Stimulated activated CD4-positive, alpha-beta T cell treated with anti-CD3 and anti-CD28 coated beads, Interleukin-4, amount 100 ng/mL, for 1 hour (primary cell): ENCODE results near the gene DUSP28.
A peak's percentile ranks its signal among the peaks of the same experiment; 100 is the strongest.
"Not testable (repeated sequence)": the region's sequence is repeated elsewhere in the genome, so short reads cannot be mapped to it uniquely, and the experiment has no call there.

Experiments used
- DNase-seq: peaks from one replicate; pipeline ENCODE4 v3.0.0-alpha.2; 2020

DUSP28 gene, protein sequence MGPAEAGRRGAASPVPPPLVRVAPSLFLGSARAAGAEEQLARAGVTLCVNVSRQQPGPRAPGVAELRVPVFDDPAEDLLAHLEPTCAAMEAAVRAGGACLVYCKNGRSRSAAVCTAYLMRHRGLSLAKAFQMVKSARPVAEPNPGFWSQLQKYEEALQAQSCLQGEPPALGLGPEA

GRCh38 chr2:240560084-240560479, at the start of gene DUSP28:
TSS of gene DUSP28 (plus strand) at chr2:240560357. CDS start at chr2:240560685, 328 bp downstream.
- DNase-seq = peak; percentile 90

DNA sequence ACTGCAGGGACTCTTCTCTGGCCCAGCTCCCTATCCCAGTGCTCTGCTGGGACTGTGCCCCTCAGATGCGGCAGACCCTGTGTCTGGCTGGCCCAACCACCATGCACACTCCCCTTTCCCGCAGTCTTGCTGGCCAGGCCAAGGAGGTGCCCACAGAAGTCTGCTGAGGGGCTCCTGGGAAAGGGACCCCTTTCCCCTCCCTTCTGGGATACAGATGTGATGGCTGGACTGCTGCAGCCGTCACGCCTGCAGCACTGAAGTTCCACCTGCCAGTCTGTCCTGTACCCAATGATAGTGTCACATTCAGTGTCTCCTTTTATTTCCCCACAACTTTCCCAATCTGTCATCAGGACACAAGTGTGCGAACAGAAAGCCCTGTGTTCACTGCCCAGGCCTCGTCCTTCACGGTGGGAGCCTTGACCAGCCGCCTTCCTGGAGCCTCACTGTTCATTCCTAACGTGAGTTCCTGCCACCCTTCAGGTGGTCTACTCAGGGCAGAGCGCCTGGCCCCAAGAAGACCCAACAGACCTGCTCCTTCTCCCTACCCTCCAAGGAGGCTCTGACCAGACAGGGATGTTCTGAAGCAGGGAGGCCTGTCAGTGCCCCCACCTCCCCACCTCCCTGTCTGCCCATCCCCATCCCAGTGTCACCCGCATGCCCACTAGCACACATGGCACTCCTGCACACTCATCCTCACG, 49.5 kb upstream of the DUSP28 start:
- no peak for DNase-seq

GRCh38 chr2:240511351-240512108, 48.6 kb upstream of the DUSP28 start:
- no peak for DNase-seq

GRCh38 chr2:240512109-240512485, 48.1 kb upstream of the DUSP28 start:
- DNase-seq = no peak

DNA sequence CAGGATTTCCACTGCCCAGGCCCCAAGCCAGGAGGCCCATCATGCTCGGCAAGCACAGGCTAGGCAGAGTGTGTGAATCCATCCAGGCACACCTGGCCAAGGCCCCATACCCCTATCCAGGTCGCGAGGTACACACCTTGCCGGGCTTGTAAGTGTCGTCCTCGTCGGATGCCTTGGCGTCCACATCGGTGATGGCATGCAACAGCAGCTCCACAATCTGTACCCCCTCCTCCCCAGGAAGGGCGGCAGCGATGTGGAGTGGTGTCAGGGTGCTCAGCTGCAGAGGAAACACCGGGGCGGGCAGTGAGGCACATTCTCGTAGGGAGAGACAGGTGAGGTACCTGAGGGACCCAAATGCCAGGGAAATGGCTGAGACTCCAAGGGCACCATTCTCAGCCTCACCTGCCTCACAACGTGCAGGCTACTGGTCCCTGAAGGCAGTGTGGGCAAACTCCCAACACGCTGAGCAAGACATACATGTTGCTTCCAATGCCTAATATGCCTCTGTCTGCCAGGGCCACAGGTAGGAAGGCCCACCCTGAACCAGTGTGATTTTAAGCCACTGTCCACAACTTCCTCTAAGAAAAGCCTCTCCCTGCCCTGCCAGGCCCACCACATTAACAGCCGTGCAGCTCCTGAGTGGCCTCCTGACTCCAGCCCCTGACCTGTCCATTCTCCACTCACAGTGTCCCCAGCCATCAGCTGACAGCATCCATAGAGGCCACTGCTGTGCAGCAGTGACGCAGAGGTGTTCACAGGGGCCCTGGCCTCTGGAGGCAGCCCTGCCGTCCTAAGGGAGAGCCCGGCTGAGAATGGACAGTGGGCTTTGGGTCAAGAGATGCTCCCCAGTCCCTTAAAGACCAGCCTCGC, 47.3 kb upstream of the DUSP28 start:
- DNase-seq = no peak

- DNase-seq = peak; percentile 84
Measured at GRCh38 chr2:240513549-240514287, 46.4 kb upstream of the DUSP28 start.

DNA sequence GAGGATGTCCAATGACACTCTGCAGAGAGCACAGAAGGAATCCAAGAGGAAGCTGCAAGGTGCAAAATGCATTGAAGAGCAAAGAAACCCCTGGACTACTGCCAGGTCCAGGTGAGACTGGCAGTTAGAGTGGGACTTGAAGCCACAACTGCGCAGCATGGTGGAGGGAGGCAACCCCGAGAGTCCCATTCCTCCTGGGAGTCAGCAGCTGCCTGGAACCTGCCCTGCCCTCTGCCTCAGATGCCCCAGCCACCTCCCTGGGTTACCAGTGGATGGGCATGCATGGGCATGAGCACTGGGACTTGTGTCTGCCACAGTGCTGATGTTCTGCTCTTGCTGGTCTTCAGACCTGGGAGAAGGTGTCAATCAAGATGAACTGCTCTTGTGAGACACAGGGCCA, 45.5 kb upstream of the DUSP28 start:
- DNase-seq = no peak

- DNase-seq = no peak
Measured at GRCh38 chr2:240517342-240517741, 42.8 kb upstream of the DUSP28 start.

DNA sequence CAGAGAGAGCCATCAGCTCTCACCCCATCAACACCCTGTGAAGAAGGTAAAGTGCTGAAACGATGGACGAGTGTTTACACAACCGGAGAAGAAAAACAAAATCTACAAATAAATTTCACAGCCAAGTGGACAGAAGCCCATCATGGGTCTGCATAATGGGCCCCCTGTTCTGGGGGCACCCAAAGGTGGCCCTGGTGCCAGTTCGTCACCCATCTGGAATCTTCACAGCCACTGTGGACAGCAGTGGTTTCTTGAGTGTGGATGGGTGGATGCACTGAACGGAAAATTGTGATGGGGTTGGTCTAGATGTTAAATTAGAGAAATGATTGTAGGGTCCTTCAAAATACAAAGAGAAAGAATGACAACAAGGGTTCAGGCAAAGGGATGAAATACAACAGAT, 41.2 kb upstream of the DUSP28 start:
- no peak for DNase-seq

GRCh38 chr2:240519396-240520129, 40.6 kb upstream of the DUSP28 start:
- DNase-seq = no peak

GRCh38 chr2:240520130-240520973, 39.8 kb upstream of the DUSP28 start:
- DNase-seq = no peak

DNA sequence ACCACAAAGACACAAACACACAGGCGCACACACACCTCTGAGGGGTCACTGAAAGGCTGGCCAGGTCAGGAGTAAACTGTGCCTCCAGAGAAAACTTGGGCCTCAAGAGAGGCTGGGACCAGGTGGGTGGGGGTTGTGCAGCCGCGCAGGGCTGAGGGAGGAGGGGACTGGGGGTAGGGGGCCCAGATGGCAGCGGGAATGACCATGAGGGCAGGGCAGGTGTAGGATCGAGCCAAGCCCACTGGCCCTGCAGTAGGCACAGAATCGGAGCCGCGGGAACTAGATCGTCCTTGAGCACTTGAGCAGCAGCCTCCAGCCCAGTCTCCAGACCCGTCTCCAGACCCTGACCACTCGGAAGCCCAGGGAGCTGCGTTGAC, 39.2 kb upstream of the DUSP28 start:
- DNase-seq = no peak

GRCh38 chr2:240521885-240522284, 38.3 kb upstream of the DUSP28 start:
- not testable (repeated sequence) for DNase-seq

DNA sequence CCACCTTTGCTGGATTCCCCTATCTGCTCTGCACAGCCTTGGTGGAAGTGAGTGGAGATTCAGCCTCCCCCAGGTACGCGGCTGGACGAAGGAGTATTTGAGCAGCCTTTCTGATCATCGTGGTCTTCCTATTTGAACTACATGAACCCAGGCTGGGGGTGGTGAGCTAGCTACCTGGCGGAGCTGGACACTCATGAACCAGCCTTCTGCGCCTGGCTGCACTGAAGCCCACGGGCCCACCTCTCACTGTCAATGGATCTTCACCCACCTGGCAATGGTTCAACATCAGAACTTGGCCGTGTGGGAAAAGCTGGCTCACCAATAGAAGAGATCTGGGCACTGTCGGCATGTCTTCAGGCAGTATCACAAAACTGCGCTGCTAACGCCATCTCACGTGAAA, 37.8 kb upstream of the DUSP28 start:
- no peak for DNase-seq

DNA sequence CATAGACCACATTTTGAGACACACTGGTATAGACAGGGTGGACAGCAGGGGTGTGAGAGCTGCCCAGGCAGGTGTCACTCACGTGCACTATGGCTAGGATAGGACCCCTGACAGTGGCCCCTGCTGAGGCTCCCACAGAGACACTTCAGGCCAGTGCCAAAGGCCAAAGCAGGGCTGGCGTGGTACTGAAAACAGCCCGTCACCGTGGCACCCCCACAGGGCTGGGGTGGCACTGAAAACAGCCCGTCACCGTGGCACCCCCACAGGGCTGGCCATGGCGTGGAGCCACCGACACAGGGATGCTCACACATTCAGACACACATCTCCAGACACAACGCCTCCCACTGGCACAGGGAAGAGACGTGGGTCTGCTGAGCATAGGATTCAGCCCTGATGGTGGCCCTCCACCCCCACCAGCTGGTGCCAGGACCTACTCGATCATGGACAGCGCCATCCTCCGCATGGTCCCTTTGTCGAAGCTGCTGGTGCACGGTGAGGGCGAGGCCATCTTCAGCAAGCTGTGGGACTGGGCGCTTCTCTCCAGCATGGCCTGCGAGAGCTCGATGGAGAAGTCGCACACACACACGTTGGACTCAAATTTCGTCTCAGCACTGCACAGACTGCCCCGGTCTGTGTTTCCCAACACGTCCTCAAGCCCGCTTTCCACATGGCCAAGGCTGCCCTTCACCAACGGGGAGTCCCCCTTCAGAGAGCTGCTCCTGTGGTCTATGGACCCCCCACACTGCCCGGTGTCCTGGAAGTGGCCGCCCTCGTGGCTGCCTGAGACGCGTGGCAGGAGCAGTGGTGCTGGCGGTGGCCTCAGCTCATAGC, 36.5 kb upstream of the DUSP28 start:
- DNase-seq = no peak

DNA sequence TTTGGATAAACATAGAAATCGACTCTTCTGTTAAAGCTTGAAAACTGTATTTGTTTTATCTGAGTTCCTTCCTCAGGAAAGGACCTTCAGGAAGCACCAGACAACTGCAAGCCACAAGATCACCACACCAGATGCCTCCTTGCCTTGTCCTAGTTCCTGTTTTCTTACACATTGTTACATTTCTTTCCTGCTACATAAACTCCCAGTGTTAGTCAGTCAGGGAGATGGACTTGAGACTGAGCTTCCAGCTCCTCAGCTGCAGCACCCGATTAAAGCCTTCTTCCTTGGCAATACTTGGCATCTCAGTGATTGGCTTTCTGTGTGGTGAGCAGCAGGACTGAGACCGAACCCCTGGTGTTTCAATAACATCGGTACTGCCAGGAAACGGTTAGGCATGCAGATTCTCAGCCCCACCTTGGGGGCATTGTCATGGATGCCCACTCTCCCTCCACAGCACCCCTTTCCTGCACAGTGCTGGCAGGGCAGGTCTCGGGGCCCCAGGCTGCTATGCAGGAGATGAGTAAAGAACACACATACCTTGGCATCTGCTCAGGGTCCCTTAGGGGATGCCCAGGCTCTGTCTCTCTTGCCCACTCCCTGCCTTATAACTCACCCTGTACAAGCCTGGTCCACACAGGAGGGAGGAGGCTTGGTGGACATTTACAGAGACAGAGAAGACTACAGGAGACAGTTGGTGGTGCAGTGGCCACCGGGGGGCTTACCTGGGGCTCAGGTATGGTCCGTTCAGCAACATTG, 35.0 kb upstream of the DUSP28 start:
- no peak for DNase-seq

GRCh38 chr2:240525802-240526201, 34.4 kb upstream of the DUSP28 start:
- DNase-seq = no peak

DNA sequence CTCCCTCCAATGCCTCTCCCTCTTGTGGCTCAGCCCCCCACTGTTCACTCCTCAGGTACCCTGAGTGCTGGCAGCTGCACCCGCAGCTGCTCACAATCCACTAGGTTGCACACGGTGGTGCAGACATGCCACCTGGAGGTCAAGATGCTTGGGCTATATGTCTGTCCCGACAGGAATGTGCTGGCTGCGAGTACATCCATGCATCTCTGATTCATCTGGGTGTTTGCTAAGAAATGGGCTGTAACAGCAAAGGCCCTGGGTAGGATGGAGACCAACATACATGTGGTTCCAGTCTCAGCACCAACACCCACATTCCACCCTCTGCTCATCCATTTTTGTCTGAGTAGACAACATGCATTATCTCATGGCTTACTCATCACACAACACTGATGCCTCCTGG, 33.6 kb upstream of the DUSP28 start:
- no peak for DNase-seq

DNA sequence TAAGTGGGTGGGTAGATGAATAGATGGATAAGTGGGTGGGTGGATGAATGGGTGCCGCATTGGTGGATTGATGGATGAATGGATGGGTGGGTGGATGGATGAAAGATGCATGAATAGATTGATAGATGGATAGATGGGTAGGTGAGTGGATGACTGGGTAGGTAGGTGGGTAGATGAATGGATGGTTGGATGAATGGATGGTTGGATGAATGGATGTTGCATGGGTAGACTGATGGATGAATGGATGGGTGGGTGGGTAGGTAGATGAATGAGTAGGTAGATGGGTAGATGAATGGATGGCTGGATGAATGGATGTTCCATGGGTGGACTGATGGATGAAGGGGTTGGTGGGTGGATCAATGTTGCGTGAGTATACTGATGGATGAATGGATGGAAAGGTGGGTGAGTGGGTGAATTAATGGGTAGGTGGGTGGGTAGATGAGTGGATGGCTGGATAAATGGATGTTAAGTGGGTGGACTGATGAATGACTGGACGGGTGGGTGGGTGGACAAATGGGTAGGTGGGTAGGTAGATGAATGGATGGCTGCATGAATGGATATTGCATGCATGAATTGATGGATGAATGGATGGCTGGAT, 32.9 kb upstream of the DUSP28 start:
- no peak for DNase-seq
